RCC 7860 (cell line): ENCODE data around the gene ACP2.

ENCODE experiments used
- DNase-seq: peaks from one replicate; pipeline ENCODE4 v3.0.0-alpha.2; 2015; ENCODE audit warnings: low spot score
- FAIRE-seq: peaks from 2 replicates; lab custom pipeline; 2012; peaks lifted over from hg19 to GRCh38; lab: Jason Lieb, UNC

Gene ACP2

GRCh38 chr11:47244448-47245350, 3.9 kb downstream of the ACP2 start:
- peak; percentile 3 for DNase-seq
- FAIRE-seq, result no peak

GRCh38 chr11:47243454-47243853, 5.2 kb downstream of the ACP2 start:
- FAIRE-seq (no peak), DNase-seq (no peak)

GRCh38 chr11:47242596-47243192, 5.9 kb downstream of the ACP2 start:
- DNase-seq, result no peak
- no peak for FAIRE-seq

GRCh38 chr11:47241841-47242301, 6.7 kb downstream of the ACP2 start:
- FAIRE-seq, result no peak

GRCh38 chr11:47239852-47240251, 8.8 kb downstream of the ACP2 start:
- DNase-seq (no peak), FAIRE-seq (no peak)

More at GRCh38 chr11:47241841-47242301, 6.7 kb downstream of the ACP2 start:
- DNase-seq, result peak; percentile 40

- FAIRE-seq, result no peak
- no peak for DNase-seq
Observed at GRCh38 chr11:47236482-47236881, 12.1 kb downstream of the ACP2 start.

- FAIRE-seq, result no peak
Observed at GRCh38 chr11:47235163-47235562, 13.5 kb downstream of the ACP2 start.

GRCh38 chr11:47234669-47235100, 13.9 kb downstream of the ACP2 start:
- DNase-seq (no peak), FAIRE-seq (no peak)

More at GRCh38 chr11:47235163-47235562, 13.5 kb downstream of the ACP2 start:
- no peak for DNase-seq

- no peak for FAIRE-seq
- peak; percentile 21 for DNase-seq
Observed at GRCh38 chr11:47233989-47234668, 14.5 kb downstream of the ACP2 start.

- no peak for DNase-seq
- no peak for FAIRE-seq
Observed at GRCh38 chr11:47233051-47233450, 15.6 kb downstream of the ACP2 start.

GRCh38 chr11:47229161-47229560, 19.5 kb downstream of the ACP2 start:
- DNase-seq, result no peak

GRCh38 chr11:47225552-47226400, 22.8 kb downstream of the ACP2 start:
- no peak for DNase-seq
- no peak for FAIRE-seq

More at GRCh38 chr11:47229161-47229560, 19.5 kb downstream of the ACP2 start:
- FAIRE-seq, result no peak

- FAIRE-seq (no peak), DNase-seq (no peak)
Observed at GRCh38 chr11:47222696-47223095, 25.9 kb downstream of the ACP2 start.

- DNase-seq (peak; percentile 33), FAIRE-seq (no peak)
Observed at GRCh38 chr11:47220401-47220821, 28.2 kb downstream of the ACP2 start.

GRCh38 chr11:47216121-47216798, 32.4 kb downstream of the ACP2 start:
- DNase-seq (peak; percentile 80), FAIRE-seq (peak; percentile 26)

GRCh38 chr11:47215366-47215910, 33.2 kb downstream of the ACP2 start:
- DNase-seq (no peak), FAIRE-seq (no peak)

GRCh38 chr11:47213950-47214565, 34.6 kb downstream of the ACP2 start:
- DNase-seq (peak; percentile 76), FAIRE-seq (peak; percentile 48)

- FAIRE-seq (no peak), DNase-seq (no peak)
Observed at GRCh38 chr11:47212938-47213337, 35.7 kb downstream of the ACP2 start.

GRCh38 chr11:47208628-47209027, 40.0 kb downstream of the ACP2 start:
- no peak for FAIRE-seq
- DNase-seq, result no peak
